Fibroblast of the aortic adventitia (primary cell): ENCODE data around the gene STOM. TPM values are rescaled to one million over a fixed set of nuclear protein-coding genes. Genes with fewer than 3 reads are reported as not detected.

Experiments
- DNase-seq: peaks from one replicate; pipeline ENCODE4 v3.0.0-alpha.2; 2010; ENCODE audit warnings: low read depth
- H3K4me3 ChIP-seq: 2 replicates; pipeline ENCODE4 v1.5.1; 2011; ENCODE audit warnings: low read depth, mild to moderate bottlenecking, control low read depth, low read length, moderate library complexity
- CTCF ChIP-seq: IDR thresholded peaks from 2 replicates; pipeline ENCODE4 v1.5.1; 2011; ENCODE audit warnings: mild to moderate bottlenecking, low read length, control low read depth, inconsistent platforms; ENCODE audit not compliant: insufficient read depth
- total RNA-seq: library from RNA; depleted of rRNA; stranded (reverse); fragments of >200 nt; gene quantifications from 2 replicates; pipeline ENCODE4 v1.2.3, GENCODE V29; 2012; ENCODE audit warnings: low replicate concordance

STOM gene
- total RNA-seq, 1 donor = 115 TPM

- no peak overlapping the region for H3K4me3 ChIP-seq
- DNase-seq = no peak
- TF ChIP-seq CTCF = no peak
These were observed 72.0 kb downstream of the STOM start for GRCh38 chr9:121298016-121298538.

- no peak for TF ChIP-seq CTCF
- DNase-seq = no peak
- H3K4me3 ChIP-seq = no peak overlapping the region
These were observed 72.7 kb downstream of the STOM start for GRCh38 chr9:121297389-121297788.

GRCh38 chr9:121296213-121297127 lies 73.6 kb downstream of the STOM start:
- DNase-seq = no peak
- H3K4me3 ChIP-seq = no peak overlapping the region
- TF ChIP-seq CTCF = no peak

- no peak for TF ChIP-seq CTCF
- DNase-seq = no peak
These were observed 74.3 kb downstream of the STOM start for GRCh38 chr9:121295662-121296191.

GRCh38 chr9:121294866-121295661 lies 75.0 kb downstream of the STOM start:
- TF ChIP-seq CTCF = no peak
- DNase-seq = peak; percentile 64
- H3K4me3 ChIP-seq = no peak overlapping the region

More at GRCh38 chr9:121295662-121296191, 74.3 kb downstream of the STOM start:
- H3K4me3 ChIP-seq = no peak overlapping the region

GRCh38 chr9:121294151-121294743 lies 75.8 kb downstream of the STOM start:
- no peak for TF ChIP-seq CTCF
- no peak overlapping the region for H3K4me3 ChIP-seq
- DNase-seq = peak; percentile 13
